Measurements from ENCODE around the gene NRG3.
"Not testable (repeated sequence)": the region's sequence is repeated elsewhere in the genome, so short reads cannot be mapped to it uniquely, and the experiment has no call there.

The NRG3 gene

GRCh38 chr10:82319562-82319961, 444.6 kb downstream of the NRG3 start:
- no peak for DNase-seq (ENCODE audit: low read depth)
- H3K4me3 ChIP-seq (ENCODE audit: low read depth, low read length), result no peak overlapping the region
- no peak for TF ChIP-seq CTCF (conservative IDR thresholded peaks at IDR 0.05; ENCODE audit: low read depth, low read length)

- TF ChIP-seq CTCF (conservative IDR thresholded peaks at IDR 0.05; ENCODE audit: low read depth, low read length), result no peak
- no peak for DNase-seq (ENCODE audit: low read depth)
Measured at GRCh38 chr10:82321724-82322123, 446.7 kb downstream of the NRG3 start.

GRCh38 chr10:82331716-82332115, 456.7 kb downstream of the NRG3 start:
- no peak for TF ChIP-seq CTCF (conservative IDR thresholded peaks at IDR 0.05; ENCODE audit: low read depth, low read length)
- no peak for DNase-seq (ENCODE audit: low read depth)
- H3K4me3 ChIP-seq (ENCODE audit: low read depth, low read length), result no peak overlapping the region

More at GRCh38 chr10:82321724-82322123, 446.7 kb downstream of the NRG3 start:
- H3K4me3 ChIP-seq (ENCODE audit: low read depth, low read length), result no peak overlapping the region

- no peak for DNase-seq (ENCODE audit: low read depth)
- no peak overlapping the region for H3K4me3 ChIP-seq (ENCODE audit: low read depth, low read length)
- no peak for TF ChIP-seq CTCF (conservative IDR thresholded peaks at IDR 0.05; ENCODE audit: low read depth, low read length)
Measured at GRCh38 chr10:82335831-82336230, 460.8 kb downstream of the NRG3 start.

- no peak overlapping the region for H3K4me3 ChIP-seq (ENCODE audit: low read depth, low read length)
- TF ChIP-seq CTCF (conservative IDR thresholded peaks at IDR 0.05; ENCODE audit: low read depth, low read length), result no peak
- no peak for DNase-seq (ENCODE audit: low read depth)
Measured at GRCh38 chr10:82340166-82340565, 465.2 kb downstream of the NRG3 start.

- DNase-seq (ENCODE audit: low read depth); H3K4me3 ChIP-seq (ENCODE audit: low read depth, low read length): not testable (repeated sequence)
Measured at GRCh38 chr10:82349590-82349989, 474.6 kb downstream of the NRG3 start.

- no peak overlapping the region for H3K4me3 ChIP-seq (ENCODE audit: low read depth, low read length)
- no peak for TF ChIP-seq CTCF (conservative IDR thresholded peaks at IDR 0.05; ENCODE audit: low read depth, low read length)
Measured at GRCh38 chr10:82353381-82353780, 478.4 kb downstream of the NRG3 start.

More at GRCh38 chr10:82353381-82353780, 478.4 kb downstream of the NRG3 start:
- DNase-seq (ENCODE audit: low read depth), result no peak

Data from choroid plexus epithelial cell (primary cell).